Mesenchymal stem cell (in vitro differentiated cells and primary cell): ENCODE results near the gene PGBD2.

Experiments used
- DNase-seq: peaks from one replicate; pipeline ENCODE4 v3.0.0-alpha.2; 2013
- H2AFZ ChIP-seq: one replicate; pipeline ENCODE4 v1.6.1; 2013; ENCODE audit warnings: low read depth, mild to moderate bottlenecking, control low read depth, inconsistent platforms, low read length, moderate library complexity
- H2AK5ac ChIP-seq: 2 replicates; pipeline ENCODE4 v1.6.1; 2013; ENCODE audit warnings: low read length, moderate library complexity, mild to moderate bottlenecking, inconsistent platforms; ENCODE audit not compliant: severe bottlenecking
- H2BK120ac ChIP-seq: one replicate; pipeline ENCODE4 v1.6.1; 2013; ENCODE audit warnings: low read depth, mild to moderate bottlenecking, inconsistent platforms, low read length, moderate library complexity
- H2BK12ac ChIP-seq, 2 experiments: one replicate each; pipeline ENCODE4 v1.6.1; 2013; ENCODE audit warnings: inconsistent platforms in 2 of 2, low read length in 2 of 2, mild to moderate bottlenecking in 2 of 2, moderate library complexity in 2 of 2, control low read depth in 1 of 2
- H2BK15ac ChIP-seq: one replicate; pipeline ENCODE4 v1.6.1; 2013; ENCODE audit warnings: mild to moderate bottlenecking, low read depth, inconsistent platforms; ENCODE audit not compliant: poor library complexity, severe bottlenecking
- H2BK5ac ChIP-seq: 2 replicates; pipeline ENCODE4 v1.6.1; 2013; ENCODE audit warnings: low read depth, mild to moderate bottlenecking, low read length, control low read depth, inconsistent platforms; ENCODE audit not compliant: poor library complexity, severe bottlenecking
- H3K14ac ChIP-seq, 2 experiments: one replicate each; pipeline ENCODE4 v1.6.1; 2013; ENCODE audit warnings: inconsistent platforms in 2 of 2, low read length in 2 of 2, control low read depth in 1 of 2, mild to moderate bottlenecking in 1 of 2, moderate library complexity in 1 of 2
- H3K18ac ChIP-seq, 2 experiments: one replicate each; pipeline ENCODE4 v1.6.1; 2013; ENCODE audit warnings: inconsistent platforms in 2 of 2, low read length in 2 of 2, control low read depth in 1 of 2, low read depth in 1 of 2, mild to moderate bottlenecking in 1 of 2
- H3K23ac ChIP-seq, 2 experiments: one replicate each; pipeline ENCODE4 v1.6.1; 2013; ENCODE audit warnings: inconsistent platforms in 2 of 2, low read length in 2 of 2, mild to moderate bottlenecking in 2 of 2, moderate library complexity in 2 of 2, control low read depth in 1 of 2
- H3K27ac ChIP-seq: 2 replicates; pipeline ENCODE4 v1.5.1; 2013; ENCODE audit warnings: mild to moderate bottlenecking, moderate library complexity, low read length, control low read depth, inconsistent platforms; ENCODE audit not compliant: poor library complexity, severe bottlenecking
- H3K27me3 ChIP-seq, 2 experiments: 2 replicates each; pipeline versions ENCODE4 v1.6.1 to v1.7.0; 2013; ENCODE audit warnings: low read length in 2 of 2, mild to moderate bottlenecking in 2 of 2, moderate library complexity in 2 of 2, control low read depth in 1 of 2, inconsistent platforms in 1 of 2; ENCODE audit not compliant: control insufficient read depth in 1 of 2, insufficient read depth in 1 of 2
- H3K36me3 ChIP-seq, 2 experiments: 2 replicates each; pipeline versions ENCODE4 v1.6.1 to v1.7.0; 2013; ENCODE audit warnings: low read length in 2 of 2, control low read depth in 1 of 2, inconsistent platforms in 1 of 2, low read depth in 1 of 2, mild to moderate bottlenecking in 1 of 2; ENCODE audit not compliant: insufficient read depth in 2 of 2, control insufficient read depth in 1 of 2
- H3K4ac ChIP-seq, 2 experiments: one replicate each; pipeline ENCODE4 v1.6.1; 2013; ENCODE audit warnings: inconsistent platforms in 2 of 2, low read length in 2 of 2, mild to moderate bottlenecking in 2 of 2, moderate library complexity in 2 of 2, control low read depth in 1 of 2, low read depth in 1 of 2
- H3K4me1 ChIP-seq: 2 replicates; pipeline ENCODE4 v1.6.1; 2013; ENCODE audit warnings: low read depth, low read length, control low read depth; ENCODE audit not compliant: control insufficient read depth, insufficient read depth
- H3K4me2 ChIP-seq: 2 replicates; pipeline ENCODE4 v1.6.1; 2013; ENCODE audit warnings: low read length, mild to moderate bottlenecking, inconsistent platforms; ENCODE audit not compliant: poor library complexity, severe bottlenecking
- H3K4me3 ChIP-seq, 2 experiments: 2 replicates each; pipeline versions ENCODE4 v1.5.1 to v1.7.0; 2013; ENCODE audit warnings: low read length in 2 of 2, mild to moderate bottlenecking in 2 of 2, control low read depth in 1 of 2, low read depth in 1 of 2; ENCODE audit not compliant: insufficient read depth in 1 of 2
- H3K79me1 ChIP-seq: replicated peaks from 2 replicates; pipeline ENCODE4 v1.6.1; 2013; ENCODE audit warnings: mild to moderate bottlenecking, control low read depth, low read length, inconsistent platforms; ENCODE audit not compliant: poor library complexity, severe bottlenecking
- H3K9ac ChIP-seq: 2 replicates; pipeline ENCODE4 v1.7.0; 2013; ENCODE audit warnings: mild to moderate bottlenecking, low read length, moderate library complexity
- H3K9me3 ChIP-seq: 2 replicates; pipeline ENCODE4 v1.7.0; 2013; ENCODE audit warnings: mild to moderate bottlenecking, low read length; ENCODE audit not compliant: control insufficient read depth
- H4K8ac ChIP-seq: one replicate; pipeline ENCODE4 v1.6.1; 2013; ENCODE audit warnings: inconsistent platforms, mild to moderate bottlenecking, low read length, moderate library complexity
- H4K91ac ChIP-seq: one replicate; pipeline ENCODE4 v1.6.1; 2013; ENCODE audit warnings: mild to moderate bottlenecking, low read length, inconsistent platforms
- WGBS: methylation state at CpG from one replicate; pipeline ENCODE4 v1.1.7; 2013; ENCODE audit warnings: mixed read lengths; 5-methylcytosine and 5-hydroxymethylcytosine counted together

PGBD2 gene

DNA sequence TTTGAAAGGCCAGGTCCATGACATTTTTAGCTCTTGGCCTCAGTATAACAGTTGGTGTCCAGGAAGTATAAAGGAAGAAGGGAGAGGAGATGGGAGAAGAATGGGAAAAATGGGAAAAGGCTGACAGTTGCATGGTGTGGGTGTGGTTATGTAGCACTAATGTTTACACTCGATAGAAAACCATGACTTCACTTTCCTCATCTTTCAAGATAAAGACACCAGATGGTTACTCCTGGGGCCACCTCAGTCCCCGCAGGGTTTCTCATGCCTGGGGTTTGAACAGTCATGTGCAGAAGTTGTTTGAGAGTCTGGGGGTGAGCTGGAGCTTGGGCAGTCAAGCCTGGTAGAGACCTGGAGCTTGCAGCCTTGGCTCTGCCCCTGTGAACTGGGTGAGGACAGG lies 7.9 kb downstream of the PGBD2 start:
- H3K27ac ChIP-seq, result no peak overlapping the region
- no peak overlapping the region for H2BK15ac ChIP-seq
- H3K4me1 ChIP-seq, result no peaks in the 10 kb centered on the region
- 93% methylated on average over 1 of the region's 2 CpGs for WGBS
- no peak overlapping the region for H2BK5ac ChIP-seq
- H2AFZ ChIP-seq, result no peak overlapping the region
- peak; percentile 13 for DNase-seq
- H2AK5ac ChIP-seq, result no peak overlapping the region
- H4K8ac ChIP-seq, result no peak overlapping the region
- no peaks in the 10 kb centered on the region for H3K27me3 ChIP-seq
- no peak overlapping the region for H3K14ac ChIP-seq
- H2BK120ac ChIP-seq, result no peak overlapping the region
- H3K79me1 ChIP-seq, result peaks cover 44% of the 10 kb centered on the region
- no peaks in the 10 kb centered on the region for H3K9me3 ChIP-seq
- no peak overlapping the region for H3K4me2 ChIP-seq
- peaks cover 38 to 44% of the 10 kb centered on the region in 2 experiments for H3K36me3 ChIP-seq
- H3K18ac ChIP-seq, result no peak overlapping the region
- no peak overlapping the region for H3K4ac ChIP-seq
- no peak overlapping the region for H4K91ac ChIP-seq
- H3K4me3 ChIP-seq, result no peak overlapping the region
- no peak overlapping the region for H3K9ac ChIP-seq
- no peak overlapping the region for H3K23ac ChIP-seq
- H2BK12ac ChIP-seq, result no peak overlapping the region

DNA sequence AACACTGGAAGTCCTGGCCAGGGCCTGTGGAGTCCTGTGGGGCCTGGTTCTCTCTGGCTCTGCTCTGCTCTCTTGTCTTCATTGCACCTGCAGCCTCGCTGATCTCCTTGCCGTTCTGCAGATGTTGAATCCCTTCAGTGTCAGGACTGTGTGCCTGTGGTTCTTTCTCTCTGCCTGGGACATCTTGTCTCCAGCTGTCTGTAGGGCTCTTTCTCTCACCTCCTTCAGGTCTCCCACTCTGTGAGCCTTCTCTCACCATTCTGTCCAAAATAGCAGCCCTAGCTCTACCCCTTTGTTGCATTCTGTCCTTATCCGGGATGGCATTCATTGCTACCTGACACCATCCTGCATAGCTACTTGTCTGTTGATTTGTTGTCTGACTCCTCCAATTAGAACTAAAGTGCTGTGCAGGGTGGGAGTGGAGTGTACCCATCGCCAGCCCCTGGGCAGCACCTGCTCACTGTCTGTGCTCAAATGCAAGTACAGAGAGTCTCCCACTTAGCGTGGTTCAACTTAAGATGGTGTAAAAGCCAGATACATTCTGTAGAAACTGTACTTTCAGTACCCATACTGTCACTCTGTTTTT lies 8.9 kb downstream of the PGBD2 start:
- Histone ChIP-seq H4K8ac (no peak overlapping the region), H3K23ac (no peak overlapping the region), H3K4me3 (no peak overlapping the region), H3K9ac (no peak overlapping the region), H4K91ac (no peak overlapping the region), H3K27me3 (no peaks in the 10 kb centered on the region), H2BK5ac (no peak overlapping the region), H2BK15ac (no peak overlapping the region), H3K18ac (no peak overlapping the region), H3K9me3 (no peaks in the 10 kb centered on the region), H3K4me1 (no peaks in the 10 kb centered on the region), H3K27ac (no peak overlapping the region), H3K14ac (no peak overlapping the region), H2AK5ac (no peak overlapping the region), H3K79me1 (peaks cover 39% of the 10 kb centered on the region), H3K4me2 (no peak overlapping the region), H3K36me3 (peaks cover 41 to 44% of the 10 kb centered on the region in 2 experiments), H2AFZ (no peak overlapping the region), H2BK120ac (no peak overlapping the region), H3K4ac (no peak overlapping the region), H2BK12ac (no peak overlapping the region)
- WGBS, result 96% methylated on average over 4 of the region's 5 CpGs
- DNase-seq, result no peak

DNA sequence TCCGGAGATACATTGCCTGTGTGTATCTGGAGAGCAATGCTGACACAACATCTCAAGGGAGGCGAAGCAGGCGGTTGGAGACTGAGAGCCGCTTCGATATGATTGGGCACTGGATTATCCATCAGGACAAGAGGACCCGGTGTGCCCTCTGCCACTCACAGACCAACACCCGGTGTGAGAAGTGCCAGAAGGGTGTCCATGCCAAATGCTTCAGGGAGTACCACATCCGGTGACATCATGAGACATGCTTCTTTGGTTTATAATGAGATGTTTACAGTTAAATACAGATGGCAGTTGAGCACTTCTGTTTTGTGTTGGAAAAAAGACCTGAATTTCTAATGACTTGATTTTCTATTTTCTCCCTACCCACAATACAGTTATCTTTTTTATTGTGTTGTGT lies 12.1 kb downstream of the PGBD2 start:
- no peaks in the 10 kb centered on the region for H3K4me1 ChIP-seq
- no peak for DNase-seq
- H3K4me2 ChIP-seq, result no peak overlapping the region
- no peak overlapping the region for H2AFZ ChIP-seq
- H3K4me3 ChIP-seq, result no peak overlapping the region
- H2BK120ac ChIP-seq, result no peak overlapping the region
- H4K8ac ChIP-seq, result peak overlapping the region; percentile 37
- H2BK15ac ChIP-seq, result no peak overlapping the region
- 93% methylated on average over 8 of the region's 8 CpGs for WGBS
- no peak overlapping the region for H4K91ac ChIP-seq
- H2AK5ac ChIP-seq, result no peak overlapping the region
- no peak overlapping the region for H3K27ac ChIP-seq
- no peak overlapping the region for H3K14ac ChIP-seq
- H3K79me1 ChIP-seq, result peaks cover 28% of the 10 kb centered on the region
- H2BK5ac ChIP-seq, result no peak overlapping the region
- no peak overlapping the region for H3K18ac ChIP-seq
- no peak overlapping the region for H3K4ac ChIP-seq
- H3K27me3 ChIP-seq, result no peaks in the 10 kb centered on the region
- peaks cover 38 to 44% of the 10 kb centered on the region in 2 experiments for H3K36me3 ChIP-seq
- no peak overlapping the region for H2BK12ac ChIP-seq
- no peak overlapping the region for H3K9ac ChIP-seq
- no peak overlapping the region for H3K23ac ChIP-seq
- no peaks in the 10 kb centered on the region for H3K9me3 ChIP-seq

DNA sequence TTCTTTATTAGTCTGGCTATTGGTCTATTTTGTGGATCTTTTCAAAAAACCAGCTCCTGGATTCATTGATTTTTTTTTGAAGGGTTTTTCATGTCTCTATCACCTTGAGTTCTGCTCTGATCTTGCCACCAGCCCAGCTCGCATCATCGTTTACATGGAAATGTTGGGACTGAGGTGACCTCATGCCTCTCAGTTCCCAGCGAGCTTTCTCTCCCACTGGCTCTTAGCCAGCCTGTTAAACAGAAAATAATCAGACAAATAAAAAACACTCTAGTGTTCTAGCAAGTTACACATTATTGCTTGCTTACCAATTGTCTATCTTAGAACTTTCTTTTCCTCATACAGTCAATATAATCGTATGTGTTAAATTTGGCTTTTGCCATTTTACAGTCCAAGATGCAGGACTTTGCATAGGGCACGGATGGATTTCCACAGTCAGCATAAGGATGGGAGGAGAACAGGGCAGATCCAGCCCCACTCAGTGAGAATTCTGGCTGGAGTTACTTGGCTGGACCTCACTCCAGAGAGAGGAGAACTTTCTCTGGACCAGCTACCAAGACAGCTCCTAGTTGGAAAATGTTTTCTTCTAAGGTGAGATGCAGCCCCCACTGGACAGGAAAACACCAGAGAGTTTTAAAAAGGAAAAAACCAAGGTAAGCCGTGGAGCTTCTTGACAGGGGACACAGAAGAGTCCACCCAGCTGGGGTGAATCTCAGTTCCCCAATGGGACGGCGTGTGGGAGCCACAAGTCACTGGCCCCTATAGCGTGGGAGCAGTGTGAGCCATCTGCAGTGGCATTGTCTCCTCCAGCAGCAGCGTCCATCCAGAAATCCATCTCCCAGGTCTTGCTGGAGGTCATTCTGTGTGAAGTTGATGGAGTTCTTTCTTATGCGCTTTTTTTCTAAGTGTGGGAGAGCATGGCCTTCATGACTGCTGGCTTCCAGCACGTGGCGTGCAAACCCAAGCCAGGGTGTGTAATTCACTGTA lies 17.6 kb downstream of the PGBD2 start:
- Histone ChIP-seq H4K8ac (no peak overlapping the region), H3K27me3 (no peaks in the 10 kb centered on the region), H3K4ac (no peak overlapping the region), H2AK5ac (no peak overlapping the region), H3K18ac (peak overlapping the region in 1 of 2 experiments; percentile 57), H3K14ac (peak overlapping the region in 1 of 2 experiments; percentile 41), H3K9ac (no peak overlapping the region), H3K27ac (no peak overlapping the region), H3K79me1 (peaks cover 3% of the 10 kb centered on the region), H2AFZ (no peak overlapping the region), H3K23ac (no peak overlapping the region), H2BK120ac (no peak overlapping the region), H3K4me3 (no peak overlapping the region), H3K4me2 (no peak overlapping the region), H3K36me3 (peaks cover 0 to 6% of the 10 kb centered on the region in 2 experiments), H2BK15ac (no peak overlapping the region), H3K9me3 (no peaks in the 10 kb centered on the region), H2BK5ac (no peak overlapping the region), H4K91ac (no peak overlapping the region), H2BK12ac (peak overlapping the region in 1 of 2 experiments; percentile 71), H3K4me1 (peaks cover 5% of the 10 kb centered on the region)
- WGBS, result 80% methylated on average over 11 of the region's 13 CpGs
- peak; percentile 57 for DNase-seq
